ENCODE data around the gene FCRL3.

- TF ChIP-seq TAF1 (IDR thresholded peaks at IDR 0.05; ENCODE audit: low read depth, low read length): no peak
- no peak for TF ChIP-seq POU2F2 (IDR thresholded peaks at IDR 0.05; ENCODE audit: low read depth, low read length)
- TF ChIP-seq POLR2A (IDR thresholded peaks at IDR 0.05; ENCODE audit: low read depth, low read length): no peak
- no peak for TF ChIP-seq POLR2AphosphoS5 (IDR thresholded peaks at IDR 0.05; ENCODE audit: low read depth, low read length)
Measured at GRCh38 chr1:157711802-157712201, 11.2 kb upstream of the FCRL3 start.

Measured in GM12891 (cell line).